ENCODE results near the gene DDX51. TPM values are rescaled to one million over a fixed set of nuclear protein-coding genes. Genes with fewer than 3 reads are reported as not detected.

Gene DDX51
- total RNA-seq, 4 donors from 2014 or later, result 18.7 to 78.4 (median 32.2) TPM

DNA sequence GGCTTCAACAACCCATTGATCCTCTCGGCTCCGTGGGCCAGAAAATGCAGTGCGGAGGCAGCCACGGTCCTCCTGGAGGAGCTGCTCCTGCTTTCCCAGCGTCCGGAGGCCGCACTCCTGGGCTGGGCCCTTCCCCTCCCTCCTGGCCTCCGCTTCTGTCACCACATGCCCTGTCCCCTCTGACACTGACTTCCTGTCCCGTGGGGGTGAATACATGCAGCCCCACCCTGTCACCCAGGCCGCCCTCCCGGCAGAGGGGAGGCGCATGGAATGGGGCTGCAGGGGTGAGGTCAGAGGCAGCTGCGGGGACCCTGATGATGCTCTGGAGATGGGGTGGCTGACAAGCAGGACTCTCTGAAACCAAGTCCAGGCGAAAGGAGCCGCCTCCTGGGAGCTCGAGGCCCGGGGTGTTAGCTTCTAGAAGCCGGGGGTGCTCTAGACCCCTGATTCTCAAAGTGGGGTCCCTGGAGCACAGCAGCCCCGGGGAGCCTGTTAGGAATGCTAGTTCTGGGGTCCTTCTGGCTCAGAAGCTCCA is 32.3 kb upstream of the DDX51 start:
- H3K36me3 ChIP-seq, result no peaks in the 10 kb centered on the region
- no peaks in the 10 kb centered on the region for H3K27me3 ChIP-seq
- no peaks in the 10 kb centered on the region for H3K4me1 ChIP-seq
- H3K4me3 ChIP-seq, result no peak overlapping the region
- no peak for DNase-seq
- TF ChIP-seq CTCF (IDR thresholded peaks at IDR 0.05) (no peak), POLR2A (IDR thresholded peaks at IDR 0.05) (no peak)
- no peaks in the 10 kb centered on the region for H3K9me3 ChIP-seq
- no peak overlapping the region for H3K27ac ChIP-seq

DNA sequence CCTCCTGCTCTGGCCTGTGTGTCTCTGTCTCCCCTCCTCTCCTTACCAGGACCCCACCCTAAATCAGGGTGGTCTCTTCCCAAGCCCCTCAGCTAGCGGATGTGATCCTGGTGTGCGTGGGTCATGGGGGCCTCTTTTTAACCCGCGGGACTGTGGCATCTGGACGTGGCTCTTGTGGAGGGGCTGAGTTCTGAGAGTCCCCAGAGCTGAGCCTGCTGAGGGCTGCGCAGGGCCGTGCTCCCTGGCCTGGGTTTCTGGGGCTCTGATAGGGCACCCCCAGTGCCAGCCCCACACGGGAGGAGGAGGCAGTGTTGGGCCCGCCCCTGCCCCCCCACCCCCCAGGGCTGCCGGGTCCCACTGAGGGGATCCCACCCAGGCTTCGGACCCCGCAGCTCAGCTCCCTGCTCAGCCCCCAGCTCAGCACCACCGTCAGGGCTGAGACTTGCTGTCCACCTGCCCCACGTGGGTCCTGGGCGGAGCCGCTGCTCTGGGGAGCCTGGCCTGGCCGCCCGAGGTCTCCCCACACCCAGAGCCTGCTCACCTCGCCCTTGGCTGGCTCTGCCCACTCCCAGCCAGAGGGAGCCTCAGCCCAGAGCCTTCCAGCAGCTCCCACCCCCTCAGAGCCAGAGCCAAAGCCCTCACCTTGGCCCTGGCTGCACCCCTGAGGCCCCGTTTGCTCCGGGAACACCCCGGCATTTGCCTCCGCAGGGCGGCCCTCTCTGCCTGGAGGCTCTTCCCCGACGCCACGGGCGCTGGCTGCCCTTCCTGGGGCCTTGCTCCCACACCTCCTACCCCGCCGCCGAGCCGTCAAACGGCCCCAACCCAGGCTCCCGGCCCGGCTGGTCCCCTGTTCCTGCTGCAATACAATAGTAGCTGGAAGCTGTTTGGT is 31.6 kb upstream of the DDX51 start:
- no peak overlapping the region for H3K27ac ChIP-seq
- H3K36me3 ChIP-seq, result no peaks in the 10 kb centered on the region
- DNase-seq, result no peak
- H3K4me1 ChIP-seq, result no peaks in the 10 kb centered on the region
- TF ChIP-seq POLR2A (IDR thresholded peaks at IDR 0.05) (no peak), CTCF (IDR thresholded peaks at IDR 0.05) (no peak)
- no peaks in the 10 kb centered on the region for H3K9me3 ChIP-seq
- H3K27me3 ChIP-seq, result no peaks in the 10 kb centered on the region
- no peak overlapping the region for H3K4me3 ChIP-seq

DNA sequence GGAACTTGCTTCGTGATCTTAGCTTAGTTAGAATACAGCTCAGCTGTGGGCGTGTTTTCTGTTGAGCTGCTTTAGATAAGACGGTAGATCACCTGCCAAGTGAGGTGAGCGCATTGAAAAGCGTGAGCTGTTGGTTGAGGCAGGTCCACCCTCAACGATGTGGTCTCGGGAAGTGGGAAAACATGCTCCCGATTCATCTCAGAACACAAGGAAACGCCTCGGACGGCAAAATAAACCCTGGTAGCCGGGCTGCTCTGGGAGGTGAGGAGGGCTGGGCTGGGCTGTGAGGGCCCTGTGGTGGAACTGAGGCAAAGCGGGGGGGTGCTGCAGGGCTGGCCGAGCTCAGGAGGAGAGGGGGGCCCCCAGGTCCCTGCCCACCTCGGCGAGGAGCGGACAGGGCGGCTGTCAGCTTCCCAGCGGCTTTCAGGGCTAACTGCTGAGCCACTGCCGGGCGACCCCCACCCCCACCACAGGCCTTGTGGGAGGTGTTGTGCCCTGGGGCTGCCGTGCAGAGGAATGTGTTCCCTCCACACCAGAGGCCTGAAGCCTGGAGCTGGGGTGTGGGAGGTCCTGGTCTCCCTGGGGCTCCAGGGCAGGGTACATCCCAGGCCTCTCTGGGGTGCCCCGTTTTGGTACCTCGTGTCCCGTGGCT is 30.8 kb upstream of the DDX51 start:
- DNase-seq, result no peak
- Histone ChIP-seq H3K27ac (no peak overlapping the region), H3K4me3 (no peak overlapping the region), H3K27me3 (no peaks in the 10 kb centered on the region), H3K36me3 (no peaks in the 10 kb centered on the region), H3K4me1 (no peaks in the 10 kb centered on the region), H3K9me3 (no peaks in the 10 kb centered on the region)
- no peak for TF ChIP-seq POLR2A (IDR thresholded peaks at IDR 0.05)
- TF ChIP-seq CTCF (IDR thresholded peaks at IDR 0.05), result no peak

- TF ChIP-seq CTCF (IDR thresholded peaks at IDR 0.05) (no peak), POLR2A (IDR thresholded peaks at IDR 0.05) (no peak)
- DNase-seq, result no peak
- Histone ChIP-seq H3K27me3 (no peaks in the 10 kb centered on the region), H3K27ac (no peak overlapping the region), H3K4me1 (no peaks in the 10 kb centered on the region), H3K9me3 (no peaks in the 10 kb centered on the region), H3K36me3 (no peaks in the 10 kb centered on the region), H3K4me3 (no peak overlapping the region)
Observed at GRCh38 chr12:132174015-132174838, 30.1 kb upstream of the DDX51 start.

Measured in Peyer's patch (tissue), 4 donors.